NB4 (cell line): ENCODE measurements around the gene ACSM6.
"Not testable (repeated sequence)": the region's sequence is repeated elsewhere in the genome, so short reads cannot be mapped to it uniquely, and the experiment has no call there.

Experiments
- DNase-seq: peaks from one replicate; pipeline ENCODE4 v3.0.0; 2010; ENCODE audit warnings: low read depth
- H3K4me3 ChIP-seq: one replicate; pipeline ENCODE4 v1.5.1; 2011; ENCODE audit warnings: mild to moderate bottlenecking, low read depth, low read length, moderate library complexity
- CTCF ChIP-seq: IDR thresholded peaks from one replicate; pipeline ENCODE4 v1.5.1; 2012; ENCODE audit warnings: low read depth, low read length
- MAX ChIP-seq: IDR thresholded peaks from 2 replicates; pipeline ENCODE4 v1.6.1; 2011; ENCODE audit warnings: low read depth, low read length
- MYC ChIP-seq: IDR thresholded peaks from 2 replicates; pipeline ENCODE4 v1.6.1; 2011; ENCODE audit warnings: low read depth, low read length
- POLR2A ChIP-seq: IDR thresholded peaks from 2 replicates; pipeline ENCODE4 v1.6.1; 2011; ENCODE audit warnings: mild to moderate bottlenecking; ENCODE audit not compliant: insufficient read length; ENCODE audit errors: extremely low read depth

Gene ACSM6

GRCh38 chr10:95183271-95184230, 10.5 kb upstream of the ACSM6 start:
- H3K4me3 ChIP-seq, result no peak overlapping the region
- TF ChIP-seq MAX (no peak), CTCF (peak; percentile 29)
- DNase-seq, result peak; percentile 31

GRCh38 chr10:95187617-95188016, 6.4 kb upstream of the ACSM6 start:
- H3K4me3 ChIP-seq, result no peak overlapping the region
- TF ChIP-seq CTCF, result no peak
- no peak for TF ChIP-seq MAX
- no peak for TF ChIP-seq MYC
- no peak for TF ChIP-seq POLR2A
- DNase-seq, result no peak

- H3K4me3 ChIP-seq, result no peak overlapping the region
- no peak for DNase-seq
- TF ChIP-seq MAX, result no peak
- no peak for TF ChIP-seq CTCF
- TF ChIP-seq MYC, result no peak
- no peak for TF ChIP-seq POLR2A
Observed at GRCh38 chr10:95188593-95188992, 5.4 kb upstream of the ACSM6 start.

GRCh38 chr10:95196046-95196445, 2.0 kb downstream of the ACSM6 start:
- no peak for DNase-seq
- no peak for TF ChIP-seq MAX
- TF ChIP-seq CTCF, result no peak
- no peak for TF ChIP-seq POLR2A
- no peak for TF ChIP-seq MYC
- H3K4me3 ChIP-seq, result no peak overlapping the region

- H3K4me3 ChIP-seq, result no peak overlapping the region
- TF ChIP-seq CTCF (peak; percentile 13), MAX (no peak)
- no peak for DNase-seq
Observed at GRCh38 chr10:95201736-95202135, 7.7 kb downstream of the ACSM6 start.

- DNase-seq, H3K4me3 ChIP-seq: not testable (repeated sequence)
Observed at GRCh38 chr10:95202865-95203264, 8.8 kb downstream of the ACSM6 start.
